GM12878 (cell line): ENCODE data around the gene PCDHB6. TPM values are rescaled to one million over a fixed set of nuclear protein-coding genes. Genes with fewer than 3 reads are reported as not detected.
"Not testable (repeated sequence)": the region's sequence is repeated elsewhere in the genome, so short reads cannot be mapped to it uniquely, and the experiment has no call there.

Experiments
- ATAC-seq: fragments of 200-7000 bp; cut with Tn5 transposase; 3 replicates; pipeline ENCODE4 v1.9.1; 2020; ENCODE audit warnings: mild to moderate bottlenecking, moderate library complexity
- BruUV-seq: library from RNA; stranded (reverse); fragments of 400-500 nt; replicated peaks from 2 replicates; lab custom pipeline; 2021; lab: Mats Ljungman, UMichigan
- CTCF ChIA-PET: fragments of 300-600 bp; sonication (Branson Sonifier 250); formaldehyde crosslinking; extraction: SDS; loops from one replicate; lab custom pipeline; 2021; ENCODE audit warnings: inconsistent platforms; lab: Yijun Ruan, JAX
- POLR2A ChIA-PET: fragments of 350-600 bp; formaldehyde crosslinking; extraction: SDS; loops from one replicate; lab custom pipeline; 2021; ENCODE audit warnings: inconsistent platforms; lab: Charles Lee
- RAD21 ChIA-PET: fragments of 300-600 bp; sonication (Branson Sonifier 250); formaldehyde crosslinking; loops from one replicate; lab custom pipeline; 2023; ENCODE audit warnings: antibody characterized with exemption; ENCODE audit not compliant: unreplicated experiment; lab: Charles Lee
- SMC1A ChIA-PET: fragments of 300-600 bp; sonication (Branson Sonifier 250); formaldehyde crosslinking; loops from one replicate; lab custom pipeline; 2023; ENCODE audit not compliant: unreplicated experiment, uncharacterized antibody; lab: Charles Lee
- DNase-seq: peaks from one replicate; pipeline ENCODE4 v3.0.0-alpha.2; 2011; ENCODE audit warnings: low read depth, low spot score
- FAIRE-seq: peaks from 3 replicates; lab custom pipeline; 2011; peaks lifted over from hg19 to GRCh38; lab: Jason Lieb, UNC
- H2AFZ ChIP-seq: 2 replicates; pipeline ENCODE4 v1.6.0; 2011; ENCODE audit warnings: low read depth, low read length, control low read depth; ENCODE audit not compliant: control insufficient read depth
- H3K27ac ChIP-seq: 2 replicates; pipeline ENCODE4 v1.5.1; 2011; ENCODE audit warnings: control low read depth; ENCODE audit not compliant: control insufficient read depth, insufficient read depth
- H3K27me3 ChIP-seq, 2 experiments: replicated peaks in 1 of 2; 2 replicates each; pipeline versions ENCODE4 v1.6.0 to v1.6.1; 2011; ENCODE audit warnings: low read length in 1 of 2; ENCODE audit not compliant: control insufficient read depth in 2 of 2, insufficient read depth in 2 of 2
- H3K36me3 ChIP-seq, 2 experiments: 2 replicates each; pipeline ENCODE4 v1.5.1; 2011; ENCODE audit warnings: low read length in 1 of 2; ENCODE audit not compliant: control insufficient read depth in 2 of 2, insufficient read depth in 2 of 2
- H3K4me1 ChIP-seq: 2 replicates; pipeline ENCODE4 v1.6.1; 2011; ENCODE audit warnings: mild to moderate bottlenecking, low read length, moderate library complexity, mixed read lengths; ENCODE audit not compliant: control insufficient read depth, insufficient read depth
- H3K4me2 ChIP-seq: 2 replicates; pipeline ENCODE4 v1.6.0; 2011; ENCODE audit warnings: control low read depth; ENCODE audit not compliant: control insufficient read depth, insufficient read depth
- H3K4me3 ChIP-seq: fragments of 200-600 bp; sonication (generic); 2 replicates; pipeline ENCODE4 v1.5.1; 2016
- H3K79me2 ChIP-seq: 2 replicates; pipeline ENCODE4 v1.6.0; 2011; ENCODE audit warnings: low read length; ENCODE audit not compliant: control insufficient read depth, insufficient read depth
- H3K9ac ChIP-seq: 2 replicates; pipeline ENCODE4 v1.8.0; 2011; ENCODE audit warnings: low read length, control low read depth, mixed read lengths; ENCODE audit not compliant: control insufficient read depth, insufficient read depth
- H3K9me3 ChIP-seq: replicated peaks from 3 replicates; pipeline ENCODE4 v1.5.1; 2011; ENCODE audit warnings: mild to moderate bottlenecking, low read length; ENCODE audit not compliant: control insufficient read depth, insufficient read depth
- H4K20me1 ChIP-seq: 2 replicates; pipeline ENCODE4 v1.6.0; 2011; ENCODE audit not compliant: control insufficient read depth, insufficient read depth
- WGBS: methylation state at CpG from one replicate; pipeline ENCODE4 v1.1.6; 2016; ENCODE audit warnings: low lambda C conversion rate; ENCODE audit not compliant: insufficient replicate concordance, insufficient coverage; ENCODE audit errors: missing lambda C conversion rate; 5-methylcytosine and 5-hydroxymethylcytosine counted together
- in situ Hi-C: fragments of 300-500 bp; cut with MboI; formaldehyde crosslinking; loops from 9 replicates; pipeline ENCODE4 v1.14.3; 2018; ENCODE audit warnings: mixed read lengths
- intact Hi-C: fragments of 100-400 bp; cut with micrococcal nuclease; formaldehyde crosslinking; loops from one replicate; pipeline ENCODE4 v1.14.2; 2022; ENCODE audit not compliant: unreplicated experiment
- polyA plus RNA-seq, 11 experiments: library from polyadenylated mRNA; depleted of rRNA in 4 of 11; unstranded in 6 of 11; stranded (reverse) in 5 of 11; fragments of >200 nt; fragmentation: Nextera tagmentation in 4 of 11; fragmentation: Illumina TruSeq in 1 of 11; extraction: Ambion mirVana in 4 of 11; extraction: Trizol in 1 of 11; gene quantifications; 1 replicate in 1 of 11; 2 replicates in 10 of 11; pipeline versions ENCODE4 v1.2.1 to v1.2.3, GENCODE V29; 2011 to 2016; ENCODE audit warnings: inconsistent platforms in 2 of 11, missing spikeins in 2 of 11, low read depth in 1 of 11
- total RNA-seq, 4 experiments: library from RNA; depleted of rRNA in 3 of 4; stranded (reverse); fragments of >200 nt in 3 of 4; fragmentation: Illumina TruSeq in 1 of 4; extraction: Trizol in 1 of 4; gene quantifications; 2 replicates each; pipeline versions ENCODE4 v1.2.1 to v1.2.3, GENCODE V29; 2013 to 2021

The PCDHB6 gene
- total and polyA plus RNA-seq, 10 of the 15 experiments (the other 5 are each of a cell fraction or from before 2014, with no cell fraction given): not detected

GRCh38 chr5:141102070-141102469 is 47.8 kb upstream of the PCDHB6 start:
- H3K36me3 ChIP-seq, H3K9me3 ChIP-seq, H3K27me3 ChIP-seq, BruUV-seq, DNase-seq, H3K4me3 ChIP-seq, H3K27ac ChIP-seq, POLR2A ChIA-PET, RAD21 ChIA-PET, in situ Hi-C loops, H4K20me1 ChIP-seq, H3K4me1 ChIP-seq, H3K9ac ChIP-seq, SMC1A ChIA-PET, H3K4me2 ChIP-seq, H3K79me2 ChIP-seq, H2AFZ ChIP-seq, FAIRE-seq, intact Hi-C loops, CTCF ChIA-PET, ATAC-seq: not testable (repeated sequence)
- 78% methylated on average over 32 of the region's 39 CpGs for WGBS

GRCh38 chr5:141102471-141102870 is 47.4 kb upstream of the PCDHB6 start:
- CTCF ChIA-PET, H4K20me1 ChIP-seq, H3K9ac ChIP-seq, ATAC-seq, RAD21 ChIA-PET, H2AFZ ChIP-seq, H3K27ac ChIP-seq, BruUV-seq, SMC1A ChIA-PET, in situ Hi-C loops, H3K4me1 ChIP-seq, H3K9me3 ChIP-seq, H3K27me3 ChIP-seq, H3K4me2 ChIP-seq, DNase-seq, H3K4me3 ChIP-seq, POLR2A ChIA-PET, intact Hi-C loops, FAIRE-seq, H3K79me2 ChIP-seq, H3K36me3 ChIP-seq: not testable (repeated sequence)
- WGBS: 93% methylated on average over 14 of the region's 38 CpGs
